K562 (cell line): ENCODE measurements around the gene TUBA1B.

Source experiments
- ARHGAP35 ChIP-seq: fragments of 450-650 bp; IDR thresholded peaks from 2 replicates; pipeline ENCODE4 v1.6.1; 2018; ENCODE audit not compliant: partially characterized antibody
- KDM1A ChIP-seq, 2 experiments: fragments of 450-650 bp; IDR thresholded peaks; 2 replicates each; pipeline ENCODE4 v1.6.1; 2016; ENCODE audit warnings: mild to moderate bottlenecking in 2 of 2
- MAFK ChIP-seq: IDR thresholded peaks from 2 replicates; pipeline ENCODE4 v1.6.1; 2011; ENCODE audit warnings: low read length, improper control_type of control experiment
- NFE2 ChIP-seq: IDR thresholded peaks from 2 replicates; pipeline ENCODE4 v1.6.1; 2014; ENCODE audit warnings: antibody characterized with exemption, low read depth
- NRF1 ChIP-seq, 2 experiments: fragments of 450-650 bp; IDR thresholded peaks in 1 of 2; conservative IDR thresholded peaks in 1 of 2; 2 replicates each; pipeline ENCODE4 v1.6.1; 2014; ENCODE audit warnings: mild to moderate bottlenecking in 2 of 2
- POLR2A ChIP-seq: fragments of 450-650 bp; conservative IDR thresholded peaks from 2 replicates; pipeline ENCODE4 v1.6.1; 2016
- ZNF239 ChIP-seq: fragments of 250-450 bp; sonication (Bioruptor Pico); IDR thresholded peaks from 2 replicates; pipeline ENCODE4 v1.4.0; 2020; ENCODE audit warnings: mild to moderate bottlenecking
- ZNF253 ChIP-seq: fragments of 250-450 bp; sonication (Bioruptor Pico); conservative IDR thresholded peaks from 2 replicates; pipeline ENCODE4 v1.6.1; 2021; ENCODE audit warnings: mild to moderate bottlenecking
- TF ChIP-seq, protein P1 (sequence below), 2 experiments: fragments of 200-800 bp in 1 of 2; sonication (Bioruptor generic) in 1 of 2; sonication (generic) in 1 of 2; formaldehyde crosslinking in 1 of 2; IDR thresholded peaks in 1 of 2; conservative IDR thresholded peaks in 1 of 2; 2 replicates each; pipeline versions ENCODE4 v1.5.0 to v1.6.1; 2016 to 2020; ENCODE audit warnings: missing compliant biosample characterization in 1 of 2, missing genetic modification characterization in 1 of 2, missing genetic modification reagents in 1 of 2
- TF ChIP-seq, protein P2 (sequence below), 3 experiments: IDR thresholded peaks in 2 of 3; conservative IDR thresholded peaks in 1 of 3; 2 replicates each; pipeline ENCODE4 v1.5.1; 2011 to 2012; ENCODE audit warnings: low read length in 3 of 3, mild to moderate bottlenecking in 3 of 3, control low read depth in 2 of 3, improper control_type of control experiment in 1 of 3, inconsistent platforms in 1 of 3, low read depth in 1 of 3, mixed read lengths in 1 of 3, moderate library complexity in 1 of 3; ENCODE audit not compliant: insufficient read depth in 2 of 3
- TF ChIP-seq, protein P3 (sequence below): fragments of 250-450 bp; sonication (Bioruptor Pico); IDR thresholded peaks from 2 replicates; pipeline ENCODE4 v1.8.0; 2021; ENCODE audit warnings: borderline replicate concordance, mild to moderate bottlenecking, moderate library complexity; ENCODE audit not compliant: poor library complexity, severe bottlenecking
- TF ChIP-seq, protein P4 (sequence below): fragments of 450-650 bp; IDR thresholded peaks from 2 replicates; pipeline ENCODE4 v1.6.1; 2016; ENCODE audit warnings: borderline replicate concordance
- TF ChIP-seq, protein P5 (sequence below): fragments of 250-450 bp; sonication (Bioruptor Pico); IDR thresholded peaks from 2 replicates; pipeline ENCODE4 v1.5.0; 2020; ENCODE audit warnings: mild to moderate bottlenecking, borderline replicate concordance
- TF ChIP-seq, protein P6 (sequence below): sonication (generic); formaldehyde crosslinking; IDR thresholded peaks from 2 replicates; pipeline ENCODE4 v1.8.1; 2022; ENCODE audit warnings: missing genetic modification reagents

DNA sequence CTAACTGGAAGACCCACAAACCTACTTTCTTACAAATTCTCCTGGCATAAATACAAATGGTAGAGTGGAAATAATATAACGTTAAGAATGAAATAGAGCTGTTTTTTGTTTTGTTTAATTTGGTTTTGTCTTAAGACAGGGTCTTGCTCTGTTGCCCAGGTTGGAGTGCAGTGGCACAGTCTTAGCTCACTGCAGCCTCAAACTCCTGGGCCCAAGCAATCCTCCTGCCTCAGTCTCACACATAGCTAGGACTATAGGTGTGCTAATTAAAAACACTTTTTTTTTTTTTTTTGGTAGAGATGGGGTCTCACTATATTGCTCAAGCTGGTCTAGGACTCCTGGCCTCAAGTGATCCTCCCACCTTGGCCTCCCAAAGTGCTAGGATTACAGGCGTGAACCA is 32.5 kb downstream of the TUBA1B start:
- TF ChIP-seq POLR2A (no peak), ARHGAP35 (no peak), KDM1A (IDR thresholded peaks at IDR 0.05) (no peak), ZNF253 (no peak), NRF1 (conservative IDR thresholded peaks at IDR 0.05 in 1 of 2, IDR thresholded peaks at IDR 0.05 in 1 of 2) (no peak), MAFK (no peak), NFE2 (no peak), ZNF239 (CRISPR knock-in tag) (no peak)
- TF ChIP-seq, protein P1, sequence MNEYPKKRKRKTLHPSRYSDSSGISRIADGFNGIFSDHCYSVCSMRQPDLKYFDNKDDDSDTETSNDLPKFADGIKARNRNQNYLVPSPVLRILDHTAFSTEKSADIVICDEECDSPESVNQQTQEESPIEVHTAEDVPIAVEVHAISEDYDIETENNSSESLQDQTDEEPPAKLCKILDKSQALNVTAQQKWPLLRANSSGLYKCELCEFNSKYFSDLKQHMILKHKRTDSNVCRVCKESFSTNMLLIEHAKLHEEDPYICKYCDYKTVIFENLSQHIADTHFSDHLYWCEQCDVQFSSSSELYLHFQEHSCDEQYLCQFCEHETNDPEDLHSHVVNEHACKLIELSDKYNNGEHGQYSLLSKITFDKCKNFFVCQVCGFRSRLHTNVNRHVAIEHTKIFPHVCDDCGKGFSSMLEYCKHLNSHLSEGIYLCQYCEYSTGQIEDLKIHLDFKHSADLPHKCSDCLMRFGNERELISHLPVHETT (CRISPR knock-in tag; conservative IDR thresholded peaks at IDR 0.05 in 1 of 2, IDR thresholded peaks at IDR 0.05 in 1 of 2) = no peak
- TF ChIP-seq, protein P2, sequence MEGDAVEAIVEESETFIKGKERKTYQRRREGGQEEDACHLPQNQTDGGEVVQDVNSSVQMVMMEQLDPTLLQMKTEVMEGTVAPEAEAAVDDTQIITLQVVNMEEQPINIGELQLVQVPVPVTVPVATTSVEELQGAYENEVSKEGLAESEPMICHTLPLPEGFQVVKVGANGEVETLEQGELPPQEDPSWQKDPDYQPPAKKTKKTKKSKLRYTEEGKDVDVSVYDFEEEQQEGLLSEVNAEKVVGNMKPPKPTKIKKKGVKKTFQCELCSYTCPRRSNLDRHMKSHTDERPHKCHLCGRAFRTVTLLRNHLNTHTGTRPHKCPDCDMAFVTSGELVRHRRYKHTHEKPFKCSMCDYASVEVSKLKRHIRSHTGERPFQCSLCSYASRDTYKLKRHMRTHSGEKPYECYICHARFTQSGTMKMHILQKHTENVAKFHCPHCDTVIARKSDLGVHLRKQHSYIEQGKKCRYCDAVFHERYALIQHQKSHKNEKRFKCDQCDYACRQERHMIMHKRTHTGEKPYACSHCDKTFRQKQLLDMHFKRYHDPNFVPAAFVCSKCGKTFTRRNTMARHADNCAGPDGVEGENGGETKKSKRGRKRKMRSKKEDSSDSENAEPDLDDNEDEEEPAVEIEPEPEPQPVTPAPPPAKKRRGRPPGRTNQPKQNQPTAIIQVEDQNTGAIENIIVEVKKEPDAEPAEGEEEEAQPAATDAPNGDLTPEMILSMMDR (IDR thresholded peaks at IDR 0.05 in 2 of 3, conservative IDR thresholded peaks at IDR 0.05 in 1 of 3; ENCODE audit: insufficient read depth in 2 of 3, low read depth in 1 of 3, low read length in 3 of 3) = no peak
- TF ChIP-seq, protein P3, sequence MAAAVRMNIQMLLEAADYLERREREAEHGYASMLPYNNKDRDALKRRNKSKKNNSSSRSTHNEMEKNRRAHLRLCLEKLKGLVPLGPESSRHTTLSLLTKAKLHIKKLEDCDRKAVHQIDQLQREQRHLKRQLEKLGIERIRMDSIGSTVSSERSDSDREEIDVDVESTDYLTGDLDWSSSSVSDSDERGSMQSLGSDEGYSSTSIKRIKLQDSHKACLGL (CRISPR knock-in tag) = no peak
- TF ChIP-seq, protein P4, sequence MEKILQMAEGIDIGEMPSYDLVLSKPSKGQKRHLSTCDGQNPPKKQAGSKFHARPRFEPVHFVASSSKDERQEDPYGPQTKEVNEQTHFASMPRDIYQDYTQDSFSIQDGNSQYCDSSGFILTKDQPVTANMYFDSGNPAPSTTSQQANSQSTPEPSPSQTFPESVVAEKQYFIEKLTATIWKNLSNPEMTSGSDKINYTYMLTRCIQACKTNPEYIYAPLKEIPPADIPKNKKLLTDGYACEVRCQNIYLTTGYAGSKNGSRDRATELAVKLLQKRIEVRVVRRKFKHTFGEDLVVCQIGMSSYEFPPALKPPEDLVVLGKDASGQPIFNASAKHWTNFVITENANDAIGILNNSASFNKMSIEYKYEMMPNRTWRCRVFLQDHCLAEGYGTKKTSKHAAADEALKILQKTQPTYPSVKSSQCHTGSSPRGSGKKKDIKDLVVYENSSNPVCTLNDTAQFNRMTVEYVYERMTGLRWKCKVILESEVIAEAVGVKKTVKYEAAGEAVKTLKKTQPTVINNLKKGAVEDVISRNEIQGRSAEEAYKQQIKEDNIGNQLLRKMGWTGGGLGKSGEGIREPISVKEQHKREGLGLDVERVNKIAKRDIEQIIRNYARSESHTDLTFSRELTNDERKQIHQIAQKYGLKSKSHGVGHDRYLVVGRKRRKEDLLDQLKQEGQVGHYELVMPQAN = no peak
- TF ChIP-seq, protein P5, sequence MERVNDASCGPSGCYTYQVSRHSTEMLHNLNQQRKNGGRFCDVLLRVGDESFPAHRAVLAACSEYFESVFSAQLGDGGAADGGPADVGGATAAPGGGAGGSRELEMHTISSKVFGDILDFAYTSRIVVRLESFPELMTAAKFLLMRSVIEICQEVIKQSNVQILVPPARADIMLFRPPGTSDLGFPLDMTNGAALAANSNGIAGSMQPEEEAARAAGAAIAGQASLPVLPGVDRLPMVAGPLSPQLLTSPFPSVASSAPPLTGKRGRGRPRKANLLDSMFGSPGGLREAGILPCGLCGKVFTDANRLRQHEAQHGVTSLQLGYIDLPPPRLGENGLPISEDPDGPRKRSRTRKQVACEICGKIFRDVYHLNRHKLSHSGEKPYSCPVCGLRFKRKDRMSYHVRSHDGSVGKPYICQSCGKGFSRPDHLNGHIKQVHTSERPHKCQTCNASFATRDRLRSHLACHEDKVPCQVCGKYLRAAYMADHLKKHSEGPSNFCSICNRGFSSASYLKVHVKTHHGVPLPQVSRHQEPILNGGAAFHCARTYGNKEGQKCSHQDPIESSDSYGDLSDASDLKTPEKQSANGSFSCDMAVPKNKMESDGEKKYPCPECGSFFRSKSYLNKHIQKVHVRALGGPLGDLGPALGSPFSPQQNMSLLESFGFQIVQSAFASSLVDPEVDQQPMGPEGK (CRISPR knock-in tag) = no peak
- TF ChIP-seq, protein P6, sequence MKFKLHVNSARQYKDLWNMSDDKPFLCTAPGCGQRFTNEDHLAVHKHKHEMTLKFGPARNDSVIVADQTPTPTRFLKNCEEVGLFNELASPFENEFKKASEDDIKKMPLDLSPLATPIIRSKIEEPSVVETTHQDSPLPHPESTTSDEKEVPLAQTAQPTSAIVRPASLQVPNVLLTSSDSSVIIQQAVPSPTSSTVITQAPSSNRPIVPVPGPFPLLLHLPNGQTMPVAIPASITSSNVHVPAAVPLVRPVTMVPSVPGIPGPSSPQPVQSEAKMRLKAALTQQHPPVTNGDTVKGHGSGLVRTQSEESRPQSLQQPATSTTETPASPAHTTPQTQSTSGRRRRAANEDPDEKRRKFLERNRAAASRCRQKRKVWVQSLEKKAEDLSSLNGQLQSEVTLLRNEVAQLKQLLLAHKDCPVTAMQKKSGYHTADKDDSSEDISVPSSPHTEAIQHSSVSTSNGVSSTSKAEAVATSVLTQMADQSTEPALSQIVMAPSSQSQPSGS = no peak
